ENCODE measurements around the gene CDC34.

CDC34 gene

GRCh38 chr19:590750-591098, 59.2 kb downstream of the CDC34 start:
- DNase-seq (ENCODE audit: low read depth in 1 of 2, low spot score in 1 of 2): no peak
- Histone ChIP-seq H3K4me3 (replicated peaks; ENCODE audit: insufficient read depth, low read length) (no peak overlapping the region), H3K27me3 (ENCODE audit: insufficient read depth, poor library complexity, severe bottlenecking) (peaks cover 26% of the 10 kb centered on the region), H3K27ac (replicated peaks) (no peak overlapping the region)
- TF ChIP-seq, protein P1, sequence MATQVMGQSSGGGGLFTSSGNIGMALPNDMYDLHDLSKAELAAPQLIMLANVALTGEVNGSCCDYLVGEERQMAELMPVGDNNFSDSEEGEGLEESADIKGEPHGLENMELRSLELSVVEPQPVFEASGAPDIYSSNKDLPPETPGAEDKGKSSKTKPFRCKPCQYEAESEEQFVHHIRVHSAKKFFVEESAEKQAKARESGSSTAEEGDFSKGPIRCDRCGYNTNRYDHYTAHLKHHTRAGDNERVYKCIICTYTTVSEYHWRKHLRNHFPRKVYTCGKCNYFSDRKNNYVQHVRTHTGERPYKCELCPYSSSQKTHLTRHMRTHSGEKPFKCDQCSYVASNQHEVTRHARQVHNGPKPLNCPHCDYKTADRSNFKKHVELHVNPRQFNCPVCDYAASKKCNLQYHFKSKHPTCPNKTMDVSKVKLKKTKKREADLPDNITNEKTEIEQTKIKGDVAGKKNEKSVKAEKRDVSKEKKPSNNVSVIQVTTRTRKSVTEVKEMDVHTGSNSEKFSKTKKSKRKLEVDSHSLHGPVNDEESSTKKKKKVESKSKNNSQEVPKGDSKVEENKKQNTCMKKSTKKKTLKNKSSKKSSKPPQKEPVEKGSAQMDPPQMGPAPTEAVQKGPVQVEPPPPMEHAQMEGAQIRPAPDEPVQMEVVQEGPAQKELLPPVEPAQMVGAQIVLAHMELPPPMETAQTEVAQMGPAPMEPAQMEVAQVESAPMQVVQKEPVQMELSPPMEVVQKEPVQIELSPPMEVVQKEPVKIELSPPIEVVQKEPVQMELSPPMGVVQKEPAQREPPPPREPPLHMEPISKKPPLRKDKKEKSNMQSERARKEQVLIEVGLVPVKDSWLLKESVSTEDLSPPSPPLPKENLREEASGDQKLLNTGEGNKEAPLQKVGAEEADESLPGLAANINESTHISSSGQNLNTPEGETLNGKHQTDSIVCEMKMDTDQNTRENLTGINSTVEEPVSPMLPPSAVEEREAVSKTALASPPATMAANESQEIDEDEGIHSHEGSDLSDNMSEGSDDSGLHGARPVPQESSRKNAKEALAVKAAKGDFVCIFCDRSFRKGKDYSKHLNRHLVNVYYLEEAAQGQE (IDR thresholded peaks at IDR 0.05; ENCODE audit: insufficient replicate concordance, low read depth): no peak
- TF ChIP-seq CTCF (IDR thresholded peaks at IDR 0.05; ENCODE audit: insufficient read depth, low read length) (no peak), GABPA (IDR thresholded peaks at IDR 0.05; ENCODE audit: low read depth) (no peak), POLR2AphosphoS5 (IDR thresholded peaks at IDR 0.05; ENCODE audit: low read depth) (no peak), SPI1 (IDR thresholded peaks at IDR 0.05; ENCODE audit: borderline replicate concordance, low read depth) (no peak)

DNA sequence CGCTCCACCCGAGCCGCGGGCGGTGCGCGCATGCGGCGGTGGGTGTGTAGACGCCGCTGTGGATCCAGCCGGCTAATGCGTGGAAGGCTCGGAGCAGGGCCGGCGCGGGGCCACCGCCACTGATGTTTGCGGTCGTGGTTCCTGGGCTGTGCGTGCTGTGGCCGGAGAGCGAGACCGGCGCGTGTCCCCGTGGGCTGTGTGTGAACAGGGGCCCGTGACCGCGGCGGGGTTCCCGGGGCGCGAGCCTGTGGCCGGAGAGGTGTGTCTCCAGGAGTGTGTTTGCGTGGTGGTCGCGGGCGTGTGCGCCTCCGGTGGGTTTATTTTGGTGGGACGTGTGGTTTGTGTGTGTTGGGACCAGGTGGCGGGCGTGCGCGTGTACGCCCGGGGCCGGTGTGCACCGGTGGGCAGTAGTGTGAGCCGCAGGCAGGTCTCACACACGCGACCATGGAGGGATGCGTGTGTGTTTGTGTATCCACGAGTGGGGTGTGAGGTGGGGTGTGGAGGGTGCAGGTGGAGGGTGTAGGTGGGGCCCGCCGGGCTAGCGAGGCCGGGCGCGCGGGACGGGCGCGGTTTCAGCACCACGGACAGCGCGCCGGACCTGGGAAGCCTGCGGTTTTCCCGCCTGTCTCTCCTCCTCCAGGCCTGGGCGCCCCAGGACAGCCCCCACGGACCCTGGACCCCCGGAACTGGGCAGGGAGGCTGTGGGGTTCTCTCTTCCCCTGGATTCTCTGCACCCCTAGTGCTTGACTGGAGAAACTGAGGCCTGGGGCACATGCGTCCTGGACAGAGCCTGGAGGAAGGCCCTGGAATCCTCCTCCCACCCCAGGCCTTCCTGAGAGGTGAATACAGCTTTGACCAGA, 59.8 kb downstream of the CDC34 start:
- peaks cover 26% of the 10 kb centered on the region for H3K27me3 ChIP-seq (ENCODE audit: insufficient read depth, poor library complexity, severe bottlenecking)

More for the DNA sequence above, 59.8 kb downstream of the CDC34 start:
- TF ChIP-seq CTCF (IDR thresholded peaks at IDR 0.05; ENCODE audit: insufficient read depth, low read length): no peak
- TF ChIP-seq, protein P1 (IDR thresholded peaks at IDR 0.05; ENCODE audit: insufficient replicate concordance, low read depth): peak; percentile 100
- no peak overlapping the region for H3K27ac ChIP-seq (replicated peaks)
- no peak for DNase-seq (ENCODE audit: low read depth in 1 of 2, low spot score in 1 of 2)
- no peak overlapping the region for H3K4me3 ChIP-seq (replicated peaks; ENCODE audit: insufficient read depth, low read length)
